H1 (cell line): ENCODE results near the gene FBXW10B. TPM values are rescaled to one million over a fixed set of nuclear protein-coding genes. Genes with fewer than 3 reads are reported as not detected.
"Not testable (repeated sequence)": the region's sequence is repeated elsewhere in the genome, so short reads cannot be mapped to it uniquely, and the experiment has no call there.

Experiments
- CTCF ChIA-PET: fragments of 300-600 bp; sonication (Branson Sonifier 250); formaldehyde crosslinking; loops from one replicate; lab custom pipeline; 2021; ENCODE audit not compliant: partially characterized antibody; lab: Charles Lee
- POLR2A ChIA-PET: fragments of 300-600 bp; sonication (Branson Sonifier 250); formaldehyde crosslinking; loops from one replicate; lab custom pipeline; 2021; ENCODE audit warnings: inconsistent platforms; ENCODE audit not compliant: partially characterized antibody; lab: Charles Lee
- DNase-seq, 2 experiments: peaks; one replicate each; pipeline versions ENCODE4 v3.0.0 to v3.0.0-alpha.2; 2010 to 2022; ENCODE audit warnings: low spot score in 2 of 2, low read depth in 1 of 2, mixed read lengths in 1 of 2
- FAIRE-seq: peaks from 2 replicates; lab custom pipeline; 2011; peaks lifted over from hg19 to GRCh38; lab: Jason Lieb, UNC
- H2AFZ ChIP-seq: 2 replicates; pipeline ENCODE4 v1.8.1; 2012; ENCODE audit warnings: low read length, inconsistent platforms
- H2AK5ac ChIP-seq: 2 replicates; pipeline ENCODE4 v1.6.1; 2013; ENCODE audit warnings: low read depth, low read length
- H2BK120ac ChIP-seq: replicated peaks from 2 replicates; pipeline ENCODE3; 2013; ENCODE audit warnings: low read depth, low read length, inconsistent platforms
- H2BK12ac ChIP-seq: 2 replicates; pipeline ENCODE4 v1.6.1; 2013; ENCODE audit warnings: low read depth, low read length
- H2BK15ac ChIP-seq: 2 replicates; pipeline ENCODE4 v1.6.1; 2013; ENCODE audit warnings: low read length
- H2BK20ac ChIP-seq: 2 replicates; pipeline ENCODE4 v1.6.1; 2013; ENCODE audit warnings: low read length
- H2BK5ac ChIP-seq: 2 replicates; pipeline ENCODE4 v1.6.1; 2013; ENCODE audit warnings: low read depth, low read length
- H3K14ac ChIP-seq: 2 replicates; pipeline ENCODE4 v1.6.1; 2013; ENCODE audit warnings: inconsistent platforms; ENCODE audit not compliant: insufficient read length
- H3K18ac ChIP-seq: 2 replicates; pipeline ENCODE4 v1.6.1; 2013; ENCODE audit warnings: low read length; ENCODE audit errors: extremely low read depth
- H3K23ac ChIP-seq: 2 replicates; pipeline ENCODE4 v1.6.1; 2013; ENCODE audit warnings: inconsistent platforms; ENCODE audit not compliant: insufficient read length
- H3K23me2 ChIP-seq: 2 replicates; pipeline ENCODE4 v1.6.1; 2013; ENCODE audit warnings: low read depth, low read length
- H3K27ac ChIP-seq: 2 replicates; pipeline ENCODE4 v1.6.1; 2011; ENCODE audit warnings: low read depth, low read length, inconsistent platforms
- H3K27me3 ChIP-seq, 4 experiments: replicated peaks in 1 of 4; 1 replicate in 1 of 4; 2 replicates in 3 of 4; pipeline versions ENCODE4 v1.6.1 to v1.8.1; 2011 to 2013; ENCODE audit warnings: low read length in 3 of 4, mild to moderate bottlenecking in 3 of 4, inconsistent platforms in 2 of 4, mixed read lengths in 2 of 4, moderate library complexity in 1 of 4; ENCODE audit not compliant: control insufficient read depth in 3 of 4, insufficient read depth in 3 of 4; ENCODE audit errors: extremely low read depth in 1 of 4
- H3K36me3 ChIP-seq, 4 experiments: 2 replicates each; pipeline versions ENCODE4 v1.6.1 to v1.8.1; 2011 to 2013; ENCODE audit warnings: mild to moderate bottlenecking in 4 of 4, low read length in 3 of 4, moderate library complexity in 2 of 4, control low read depth in 1 of 4, inconsistent platforms in 1 of 4; ENCODE audit not compliant: insufficient read depth in 4 of 4, control insufficient read depth in 2 of 4
- H3K4ac ChIP-seq: replicated peaks from 2 replicates; pipeline ENCODE3; 2013; ENCODE audit warnings: low read length, low read depth, mixed read lengths, inconsistent platforms; ENCODE audit not compliant: insufficient read length
- H3K4me1 ChIP-seq, 4 experiments: replicated peaks in 1 of 4; 1 replicate in 1 of 4; 2 replicates in 3 of 4; pipeline versions ENCODE4 v1.6.1 to v1.8.1; 2011 to 2013; ENCODE audit warnings: low read length in 3 of 4, inconsistent platforms in 2 of 4, mixed read lengths in 1 of 4; ENCODE audit not compliant: insufficient read depth in 4 of 4, control insufficient read depth in 3 of 4
- H3K4me2 ChIP-seq, 2 experiments: 2 replicates each; pipeline versions ENCODE4 v1.6.1 to v1.8.1; 2011 to 2013; ENCODE audit warnings: low read depth in 2 of 2, low read length in 2 of 2, control low read depth in 1 of 2, inconsistent platforms in 1 of 2, mild to moderate bottlenecking in 1 of 2; ENCODE audit not compliant: insufficient read depth in 1 of 2
- H3K4me3 ChIP-seq, 4 experiments: fragments of 200-600, 300-600 bp in 1 of 4; sonication (generic), shearing (Covaris generic), sonication (Bioruptor Twin) in 1 of 4; 2 replicates each; pipeline versions ENCODE4 v1.5.1 to v1.8.1; 2011 to 2016; ENCODE audit warnings: low read length in 4 of 4, low read depth in 3 of 4, control low read depth in 2 of 4, inconsistent platforms in 2 of 4, mild to moderate bottlenecking in 2 of 4, mixed read lengths in 1 of 4, moderate library complexity in 1 of 4; ENCODE audit not compliant: insufficient read depth in 2 of 4; ENCODE audit errors: extremely low read depth in 1 of 4
- H3K56ac ChIP-seq: replicated peaks from 2 replicates; pipeline ENCODE3; 2013; ENCODE audit warnings: low read depth, mild to moderate bottlenecking, mixed read lengths, low read length, inconsistent platforms; ENCODE audit not compliant: insufficient read length
- H3K79me1 ChIP-seq: 2 replicates; pipeline ENCODE4 v1.6.1; 2013; ENCODE audit warnings: low read depth, low read length, control low read depth
- H3K79me2 ChIP-seq, 2 experiments: 2 replicates each; pipeline versions ENCODE4 v1.6.1 to v1.8.1; 2012 to 2013; ENCODE audit warnings: low read length in 2 of 2, mild to moderate bottlenecking in 2 of 2, inconsistent platforms in 1 of 2; ENCODE audit not compliant: insufficient read depth in 2 of 2, control insufficient read depth in 1 of 2
- H3K9ac ChIP-seq, 4 experiments: replicated peaks in 1 of 4; 1 replicate in 1 of 4; 2 replicates in 3 of 4; pipeline versions ENCODE4 v1.6.1 to v1.8.1; 2011 to 2013; ENCODE audit warnings: low read depth in 3 of 4, low read length in 3 of 4, control low read depth in 2 of 4, mild to moderate bottlenecking in 2 of 4, moderate library complexity in 2 of 4, inconsistent platforms in 1 of 4; ENCODE audit errors: extremely low read depth in 1 of 4
- H3K9me3 ChIP-seq, 2 experiments: 2 replicates each; pipeline versions ENCODE4 v1.6.1 to v1.8.1; 2012 to 2013; ENCODE audit warnings: mild to moderate bottlenecking in 2 of 2, moderate library complexity in 2 of 2, control low read depth in 1 of 2, inconsistent platforms in 1 of 2, low read depth in 1 of 2, low read length in 1 of 2, mixed read lengths in 1 of 2; ENCODE audit not compliant: insufficient read depth in 2 of 2
- H4K20me1 ChIP-seq, 2 experiments: replicated peaks in 1 of 2; 2 replicates each; pipeline versions ENCODE3 to v1.8.1; 2011 to 2013; ENCODE audit warnings: inconsistent platforms in 2 of 2, low read length in 2 of 2, mild to moderate bottlenecking in 1 of 2; ENCODE audit not compliant: insufficient read depth in 2 of 2, control insufficient read depth in 1 of 2
- H4K5ac ChIP-seq: 2 replicates; pipeline ENCODE4 v1.6.1; 2013; ENCODE audit warnings: low read length, low read depth, mixed read lengths, inconsistent platforms; ENCODE audit not compliant: insufficient read length
- H4K8ac ChIP-seq: 2 replicates; pipeline ENCODE4 v1.8.0; 2013; ENCODE audit warnings: mild to moderate bottlenecking, moderate library complexity, low read length, inconsistent platforms; ENCODE audit not compliant: insufficient read depth; ENCODE audit errors: extremely low read depth
- H4K91ac ChIP-seq: replicated peaks from 2 replicates; pipeline ENCODE3; 2013; ENCODE audit warnings: low read length, mixed read lengths, inconsistent platforms; ENCODE audit not compliant: insufficient read length
- WGBS, 2 experiments: shearing (Covaris generic) in 1 of 2; methylation state at CpG; one replicate each; pipeline versions ENCODE4 v1.1.6 to v1.1.7; 2013 to 2015; ENCODE audit warnings: low lambda C conversion rate in 2 of 2, mixed read lengths in 2 of 2, inconsistent platforms in 1 of 2, low coverage in 1 of 2, missing lambda C conversion rate in 1 of 2; ENCODE audit not compliant: insufficient replicate concordance in 2 of 2, insufficient coverage in 1 of 2, insufficient read length in 1 of 2; ENCODE audit errors: extremely low coverage in 1 of 2, missing lambda C conversion rate in 1 of 2; 5-methylcytosine and 5-hydroxymethylcytosine counted together
- polyA plus RNA-seq, 7 experiments: library from polyadenylated mRNA; depleted of rRNA in 3 of 7; stranded (reverse) in 5 of 7; unstranded in 2 of 7; fragments of >200 nt in 5 of 7; fragments of 200-250 nt in 2 of 7; gene quantifications; 1 replicate in 5 of 7; 2 replicates in 1 of 7; 4 replicates in 1 of 7; pipeline versions ENCODE4 v1.2.1 to v1.2.3, GENCODE V29; 2011 to 2013; ENCODE audit warnings: missing spikeins in 2 of 7, mixed read lengths in 2 of 7
- total RNA-seq: library from RNA; stranded (reverse); fragmentation: NEBNext Ultra II Directional; extraction: Animal tissue kit (Norgen Biotek cat#: 25700); gene quantifications from 2 replicates; pipeline ENCODE4 v1.2.1, GENCODE V29; 2021

The FBXW10B gene
- total and polyA plus RNA-seq, 2 of the 8 experiments (the other 6 are each of a cell fraction or from before 2014, with no cell fraction given), result 0.14 TPM; not detected in 1

- H3K14ac ChIP-seq, H3K56ac ChIP-seq, H2BK120ac ChIP-seq, H3K27ac ChIP-seq, H2BK5ac ChIP-seq, CTCF ChIA-PET, FAIRE-seq, H4K5ac ChIP-seq, H3K9me3 ChIP-seq, H3K79me2 ChIP-seq, H2AFZ ChIP-seq, H3K23me2 ChIP-seq, H4K8ac ChIP-seq, DNase-seq, H4K91ac ChIP-seq, H4K20me1 ChIP-seq, H3K23ac ChIP-seq, H2BK12ac ChIP-seq, H3K27me3 ChIP-seq, POLR2A ChIA-PET, H3K36me3 ChIP-seq, H3K79me1 ChIP-seq, H3K4me2 ChIP-seq, H2AK5ac ChIP-seq, H2BK15ac ChIP-seq, H3K9ac ChIP-seq, H3K4me1 ChIP-seq, H3K18ac ChIP-seq, H3K4ac ChIP-seq, H3K4me3 ChIP-seq, H2BK20ac ChIP-seq: not testable (repeated sequence)
- 80% methylated on average over 1 of the region's 8 CpGs; no CpG with 5 or more reads in 1 of the 2 experiments for WGBS, 2 experiments
Measured at GRCh38 chr17:15592960-15593359, 26.5 kb downstream of the FBXW10B start.

GRCh38 chr17:15591986-15592385, 27.5 kb downstream of the FBXW10B start:
- H3K4ac ChIP-seq, H3K9ac ChIP-seq, H3K4me1 ChIP-seq, H2BK120ac ChIP-seq, H3K23me2 ChIP-seq, H3K4me2 ChIP-seq, H2AK5ac ChIP-seq, H2BK15ac ChIP-seq, H3K23ac ChIP-seq, FAIRE-seq, H4K8ac ChIP-seq, H4K91ac ChIP-seq, H3K27ac ChIP-seq, H3K14ac ChIP-seq, H3K9me3 ChIP-seq, DNase-seq, H2BK12ac ChIP-seq, H3K27me3 ChIP-seq, H2BK5ac ChIP-seq, H4K20me1 ChIP-seq, H3K79me2 ChIP-seq, CTCF ChIA-PET, H2BK20ac ChIP-seq, H3K18ac ChIP-seq, H4K5ac ChIP-seq, H3K4me3 ChIP-seq, H2AFZ ChIP-seq, H3K79me1 ChIP-seq, POLR2A ChIA-PET, H3K56ac ChIP-seq, H3K36me3 ChIP-seq: not testable (repeated sequence)
- 78% methylated on average over 4 of the region's 5 CpGs; no CpG with 5 or more reads in 1 of the 2 experiments for WGBS, 2 experiments
